H1 (cell line): ENCODE data around the gene BOLA2B. TPM values are rescaled to one million over a fixed set of nuclear protein-coding genes. Genes with fewer than 3 reads are reported as not detected.

Source experiments
- CTCF ChIA-PET: fragments of 300-600 bp; sonication (Branson Sonifier 250); formaldehyde crosslinking; loops from one replicate; lab custom pipeline; 2021; ENCODE audit not compliant: partially characterized antibody; lab: Charles Lee
- POLR2A ChIA-PET: fragments of 300-600 bp; sonication (Branson Sonifier 250); formaldehyde crosslinking; loops from one replicate; lab custom pipeline; 2021; ENCODE audit warnings: inconsistent platforms; ENCODE audit not compliant: partially characterized antibody; lab: Charles Lee
- DNase-seq, 2 experiments: peaks; one replicate each; pipeline versions ENCODE4 v3.0.0 to v3.0.0-alpha.2; 2010 to 2022; ENCODE audit warnings: low spot score in 2 of 2, low read depth in 1 of 2, mixed read lengths in 1 of 2
- FAIRE-seq: peaks from 2 replicates; lab custom pipeline; 2011; peaks lifted over from hg19 to GRCh38; lab: Jason Lieb, UNC
- H2AFZ ChIP-seq: 2 replicates; pipeline ENCODE4 v1.8.1; 2012; ENCODE audit warnings: low read length, inconsistent platforms
- H2AK5ac ChIP-seq: 2 replicates; pipeline ENCODE4 v1.6.1; 2013; ENCODE audit warnings: low read depth, low read length
- H2BK120ac ChIP-seq: replicated peaks from 2 replicates; pipeline ENCODE3; 2013; ENCODE audit warnings: low read depth, low read length, inconsistent platforms
- H2BK12ac ChIP-seq: 2 replicates; pipeline ENCODE4 v1.6.1; 2013; ENCODE audit warnings: low read depth, low read length
- H2BK15ac ChIP-seq: 2 replicates; pipeline ENCODE4 v1.6.1; 2013; ENCODE audit warnings: low read length
- H2BK20ac ChIP-seq: 2 replicates; pipeline ENCODE4 v1.6.1; 2013; ENCODE audit warnings: low read length
- H2BK5ac ChIP-seq: 2 replicates; pipeline ENCODE4 v1.6.1; 2013; ENCODE audit warnings: low read depth, low read length
- H3K14ac ChIP-seq: 2 replicates; pipeline ENCODE4 v1.6.1; 2013; ENCODE audit warnings: inconsistent platforms; ENCODE audit not compliant: insufficient read length
- H3K18ac ChIP-seq: 2 replicates; pipeline ENCODE4 v1.6.1; 2013; ENCODE audit warnings: low read length; ENCODE audit errors: extremely low read depth
- H3K23ac ChIP-seq: 2 replicates; pipeline ENCODE4 v1.6.1; 2013; ENCODE audit warnings: inconsistent platforms; ENCODE audit not compliant: insufficient read length
- H3K23me2 ChIP-seq: 2 replicates; pipeline ENCODE4 v1.6.1; 2013; ENCODE audit warnings: low read depth, low read length
- H3K27ac ChIP-seq: 2 replicates; pipeline ENCODE4 v1.6.1; 2011; ENCODE audit warnings: low read depth, low read length, inconsistent platforms
- H3K27me3 ChIP-seq, 4 experiments: replicated peaks in 1 of 4; 1 replicate in 1 of 4; 2 replicates in 3 of 4; pipeline versions ENCODE4 v1.6.1 to v1.8.1; 2011 to 2013; ENCODE audit warnings: low read length in 3 of 4, mild to moderate bottlenecking in 3 of 4, inconsistent platforms in 2 of 4, mixed read lengths in 2 of 4, moderate library complexity in 1 of 4; ENCODE audit not compliant: control insufficient read depth in 3 of 4, insufficient read depth in 3 of 4; ENCODE audit errors: extremely low read depth in 1 of 4
- H3K36me3 ChIP-seq, 4 experiments: 2 replicates each; pipeline versions ENCODE4 v1.6.1 to v1.8.1; 2011 to 2013; ENCODE audit warnings: mild to moderate bottlenecking in 4 of 4, low read length in 3 of 4, moderate library complexity in 2 of 4, control low read depth in 1 of 4, inconsistent platforms in 1 of 4; ENCODE audit not compliant: insufficient read depth in 4 of 4, control insufficient read depth in 2 of 4
- H3K4ac ChIP-seq: replicated peaks from 2 replicates; pipeline ENCODE3; 2013; ENCODE audit warnings: low read length, low read depth, mixed read lengths, inconsistent platforms; ENCODE audit not compliant: insufficient read length
- H3K4me1 ChIP-seq, 4 experiments: replicated peaks in 1 of 4; 1 replicate in 1 of 4; 2 replicates in 3 of 4; pipeline versions ENCODE4 v1.6.1 to v1.8.1; 2011 to 2013; ENCODE audit warnings: low read length in 3 of 4, inconsistent platforms in 2 of 4, mixed read lengths in 1 of 4; ENCODE audit not compliant: insufficient read depth in 4 of 4, control insufficient read depth in 3 of 4
- H3K4me2 ChIP-seq, 2 experiments: 2 replicates each; pipeline versions ENCODE4 v1.6.1 to v1.8.1; 2011 to 2013; ENCODE audit warnings: low read depth in 2 of 2, low read length in 2 of 2, control low read depth in 1 of 2, inconsistent platforms in 1 of 2, mild to moderate bottlenecking in 1 of 2; ENCODE audit not compliant: insufficient read depth in 1 of 2
- H3K4me3 ChIP-seq, 4 experiments: fragments of 200-600, 300-600 bp in 1 of 4; sonication (generic), shearing (Covaris generic), sonication (Bioruptor Twin) in 1 of 4; 2 replicates each; pipeline versions ENCODE4 v1.5.1 to v1.8.1; 2011 to 2016; ENCODE audit warnings: low read length in 4 of 4, low read depth in 3 of 4, control low read depth in 2 of 4, inconsistent platforms in 2 of 4, mild to moderate bottlenecking in 2 of 4, mixed read lengths in 1 of 4, moderate library complexity in 1 of 4; ENCODE audit not compliant: insufficient read depth in 2 of 4; ENCODE audit errors: extremely low read depth in 1 of 4
- H3K56ac ChIP-seq: replicated peaks from 2 replicates; pipeline ENCODE3; 2013; ENCODE audit warnings: low read depth, mild to moderate bottlenecking, mixed read lengths, low read length, inconsistent platforms; ENCODE audit not compliant: insufficient read length
- H3K79me1 ChIP-seq: 2 replicates; pipeline ENCODE4 v1.6.1; 2013; ENCODE audit warnings: low read depth, low read length, control low read depth
- H3K79me2 ChIP-seq, 2 experiments: 2 replicates each; pipeline versions ENCODE4 v1.6.1 to v1.8.1; 2012 to 2013; ENCODE audit warnings: low read length in 2 of 2, mild to moderate bottlenecking in 2 of 2, inconsistent platforms in 1 of 2; ENCODE audit not compliant: insufficient read depth in 2 of 2, control insufficient read depth in 1 of 2
- H3K9ac ChIP-seq, 4 experiments: replicated peaks in 1 of 4; 1 replicate in 1 of 4; 2 replicates in 3 of 4; pipeline versions ENCODE4 v1.6.1 to v1.8.1; 2011 to 2013; ENCODE audit warnings: low read depth in 3 of 4, low read length in 3 of 4, control low read depth in 2 of 4, mild to moderate bottlenecking in 2 of 4, moderate library complexity in 2 of 4, inconsistent platforms in 1 of 4; ENCODE audit errors: extremely low read depth in 1 of 4
- H3K9me3 ChIP-seq, 2 experiments: 2 replicates each; pipeline versions ENCODE4 v1.6.1 to v1.8.1; 2012 to 2013; ENCODE audit warnings: mild to moderate bottlenecking in 2 of 2, moderate library complexity in 2 of 2, control low read depth in 1 of 2, inconsistent platforms in 1 of 2, low read depth in 1 of 2, low read length in 1 of 2, mixed read lengths in 1 of 2; ENCODE audit not compliant: insufficient read depth in 2 of 2
- H4K20me1 ChIP-seq, 2 experiments: replicated peaks in 1 of 2; 2 replicates each; pipeline versions ENCODE3 to v1.8.1; 2011 to 2013; ENCODE audit warnings: inconsistent platforms in 2 of 2, low read length in 2 of 2, mild to moderate bottlenecking in 1 of 2; ENCODE audit not compliant: insufficient read depth in 2 of 2, control insufficient read depth in 1 of 2
- H4K5ac ChIP-seq: 2 replicates; pipeline ENCODE4 v1.6.1; 2013; ENCODE audit warnings: low read length, low read depth, mixed read lengths, inconsistent platforms; ENCODE audit not compliant: insufficient read length
- H4K8ac ChIP-seq: 2 replicates; pipeline ENCODE4 v1.8.0; 2013; ENCODE audit warnings: mild to moderate bottlenecking, moderate library complexity, low read length, inconsistent platforms; ENCODE audit not compliant: insufficient read depth; ENCODE audit errors: extremely low read depth
- H4K91ac ChIP-seq: replicated peaks from 2 replicates; pipeline ENCODE3; 2013; ENCODE audit warnings: low read length, mixed read lengths, inconsistent platforms; ENCODE audit not compliant: insufficient read length
- ASH2L ChIP-seq: fragments of 200-600, 300-600 bp; sonication (generic); IDR thresholded peaks from one replicate; pipeline ENCODE4 v1.7.1; 2017; ENCODE audit warnings: low read length
- BACH1 ChIP-seq: IDR thresholded peaks from 2 replicates; pipeline ENCODE4 v1.6.1; 2012; ENCODE audit warnings: low read length, improper control_type of control experiment
- CEBPB ChIP-seq: IDR thresholded peaks from 2 replicates; pipeline ENCODE4 v1.6.1; 2012; ENCODE audit warnings: low read depth, low read length
- JUN ChIP-seq: IDR thresholded peaks from 2 replicates; pipeline ENCODE4 v1.6.1; 2011; ENCODE audit warnings: low read depth, mild to moderate bottlenecking, improper control_type of control experiment, low read length
- KDM1A ChIP-seq: fragments of 200-600, 300-600 bp; sonication (generic); IDR thresholded peaks from 2 replicates; pipeline ENCODE4 v1.7.1; 2016; ENCODE audit warnings: mild to moderate bottlenecking, low read length, borderline replicate concordance
- NANOG ChIP-seq: IDR thresholded peaks from 2 replicates; pipeline ENCODE4 v1.6.1; 2011; ENCODE audit warnings: low read length, low read depth, mild to moderate bottlenecking, inconsistent platforms; ENCODE audit not compliant: insufficient read depth, poor library complexity, severe bottlenecking
- RBBP5 ChIP-seq: IDR thresholded peaks from 2 replicates; pipeline ENCODE4 v1.7.1; 2012; ENCODE audit warnings: low read depth, mild to moderate bottlenecking, inconsistent platforms, low read length, moderate library complexity, borderline replicate concordance
- RFX5 ChIP-seq: IDR thresholded peaks from 2 replicates; pipeline ENCODE4 v1.6.1; 2011; ENCODE audit warnings: low read depth, low read length, improper control_type of control experiment, borderline replicate concordance
- SP2 ChIP-seq: IDR thresholded peaks from 2 replicates; pipeline ENCODE4 v1.6.1; 2012; ENCODE audit warnings: mild to moderate bottlenecking, low read length, inconsistent platforms
- WGBS, 2 experiments: shearing (Covaris generic) in 1 of 2; methylation state at CpG; one replicate each; pipeline versions ENCODE4 v1.1.6 to v1.1.7; 2013 to 2015; ENCODE audit warnings: low lambda C conversion rate in 2 of 2, mixed read lengths in 2 of 2, inconsistent platforms in 1 of 2, low coverage in 1 of 2, missing lambda C conversion rate in 1 of 2; ENCODE audit not compliant: insufficient replicate concordance in 2 of 2, insufficient coverage in 1 of 2, insufficient read length in 1 of 2; ENCODE audit errors: extremely low coverage in 1 of 2, missing lambda C conversion rate in 1 of 2; 5-methylcytosine and 5-hydroxymethylcytosine counted together
- polyA plus RNA-seq, 7 experiments: library from polyadenylated mRNA; depleted of rRNA in 3 of 7; stranded (reverse) in 5 of 7; unstranded in 2 of 7; fragments of >200 nt in 5 of 7; fragments of 200-250 nt in 2 of 7; gene quantifications; 1 replicate in 5 of 7; 2 replicates in 1 of 7; 4 replicates in 1 of 7; pipeline versions ENCODE4 v1.2.1 to v1.2.3, GENCODE V29; 2011 to 2013; ENCODE audit warnings: missing spikeins in 2 of 7, mixed read lengths in 2 of 7
- total RNA-seq: library from RNA; stranded (reverse); fragmentation: NEBNext Ultra II Directional; extraction: Animal tissue kit (Norgen Biotek cat#: 25700); gene quantifications from 2 replicates; pipeline ENCODE4 v1.2.1, GENCODE V29; 2021

The BOLA2B gene
- total and polyA plus RNA-seq, 2 of the 8 experiments (the other 6 are each of a cell fraction or from before 2014, with no cell fraction given), result 208 to 872 TPM

DNA sequence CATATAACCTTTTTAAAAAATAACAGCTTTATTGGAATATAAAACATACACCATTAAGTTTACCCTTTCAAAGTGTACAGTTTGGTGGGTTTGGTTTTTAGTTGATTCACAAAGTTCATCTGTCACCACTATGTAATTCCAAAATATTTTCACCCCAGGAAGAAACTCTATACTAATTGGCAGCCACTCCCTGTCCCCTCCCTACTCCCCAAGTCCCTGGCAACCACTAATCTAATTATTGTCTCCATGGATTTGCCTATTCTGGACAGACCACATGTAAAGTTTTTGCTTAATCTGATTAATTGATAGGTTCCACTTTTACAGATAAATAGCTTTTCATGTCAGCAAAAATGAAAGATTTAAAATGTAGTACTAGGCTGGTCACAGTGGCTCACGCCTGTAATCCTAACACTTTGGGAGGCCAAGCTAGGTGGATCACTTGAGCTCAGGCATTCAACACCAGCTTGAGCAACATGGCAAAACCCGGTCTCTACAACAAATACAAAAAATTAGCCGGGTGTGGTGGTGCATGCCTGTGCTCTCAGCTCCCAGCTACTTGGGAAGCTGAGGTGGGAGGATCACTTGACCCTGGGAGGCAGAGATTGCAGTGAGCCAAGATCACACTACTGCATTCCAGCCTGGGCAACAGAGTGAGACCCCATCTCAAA is 45.5 kb downstream of the BOLA2B start:
- Histone ChIP-seq H3K27ac (no peak overlapping the region), H3K9me3 (0 out of 4 replicates have a peak, but pooled peaks cover 0 to 5% of the 10 kb centered on the region in 2 experiments), H4K5ac (no peak overlapping the region)
- TF ChIP-seq CEBPB, result no peak
- TF ChIP-seq ASH2L, result no peak
- no peak for TF ChIP-seq NANOG
- no peak for TF ChIP-seq RBBP5
- no peak for TF ChIP-seq JUN
- TF ChIP-seq KDM1A, result no peak
- TF ChIP-seq BACH1, result no peak
- no peak for TF ChIP-seq SP2
- TF ChIP-seq RFX5, result no peak
- TF ChIP-seq, all 59 proteins: peak for 0
- Histone ChIP-seq H3K4me1 (no peaks in the 10 kb centered on the region), H3K79me2 (no peaks in the 10 kb centered on the region), H3K18ac (no peak overlapping the region), H3K56ac (no peak overlapping the region), H4K20me1 (no peaks in the 10 kb centered on the region), H2BK15ac (no peak overlapping the region), H3K4me2 (no peak overlapping the region), H2BK12ac (no peak overlapping the region), H2BK20ac (no peak overlapping the region), H3K23me2 (no peaks in the 10 kb centered on the region), H3K4me3 (no peak overlapping the region), H3K4ac (no peak overlapping the region), H2AK5ac (no peak overlapping the region), H3K36me3 (no peaks in the 10 kb centered on the region), H2AFZ (no peak overlapping the region), H2BK5ac (no peak overlapping the region), H4K91ac (no peak overlapping the region), H3K14ac (no peak overlapping the region), H4K8ac (no peak overlapping the region), H3K27me3 (no peaks in the 10 kb centered on the region), H3K79me1 (no peaks in the 10 kb centered on the region), H2BK120ac (no peak overlapping the region), H3K9ac (no peak overlapping the region), H3K23ac (no peak overlapping the region)
- DNase-seq (no peak), FAIRE-seq (no peak)
- ChIA-PET CTCF (interaction anchor here (1.3 kb wide), 1 partner anchor 36 kb away, joined by 6 read pairs; no protein-coding TSS in a partner anchor), POLR2A (no interaction called here)
- WGBS, 2 experiments, result 85% methylated on average over 3 of the region's 3 CpGs; no CpG with 5 or more reads in 1 of the 2 experiments
